ENCODE results near the gene UBE2J2.

DNA sequence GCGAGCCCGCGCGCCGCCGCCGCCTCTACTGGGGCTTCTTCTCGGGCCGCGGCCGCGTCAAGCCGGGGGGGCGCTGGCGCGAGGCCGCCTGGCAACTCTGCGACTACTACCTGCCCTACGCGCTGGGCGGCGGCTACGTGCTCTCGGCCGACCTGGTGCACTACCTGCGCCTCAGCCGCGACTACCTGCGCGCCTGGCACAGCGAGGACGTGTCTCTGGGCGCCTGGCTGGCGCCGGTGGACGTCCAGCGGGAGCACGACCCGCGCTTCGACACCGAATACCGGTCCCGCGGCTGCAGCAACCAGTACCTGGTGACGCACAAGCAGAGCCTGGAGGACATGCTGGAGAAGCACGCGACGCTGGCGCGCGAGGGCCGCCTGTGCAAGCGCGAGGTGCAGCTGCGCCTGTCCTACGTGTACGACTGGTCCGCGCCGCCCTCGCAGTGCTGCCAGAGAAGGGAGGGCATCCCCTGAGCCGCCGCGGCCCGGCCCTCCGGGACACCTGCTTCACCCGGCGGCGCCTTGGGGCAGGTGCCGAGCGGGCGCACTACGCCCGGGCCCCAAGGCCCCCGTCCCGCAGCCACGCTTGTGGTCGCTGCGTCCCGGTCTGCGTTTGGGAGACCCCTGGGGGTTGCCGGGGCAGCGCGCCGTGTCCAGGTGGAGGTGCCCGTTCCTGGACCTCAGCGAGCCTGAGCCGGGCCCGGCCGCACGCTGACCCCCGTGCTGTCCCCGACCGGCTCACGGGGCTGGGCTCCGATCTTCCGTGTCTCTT, 40.7 kb downstream of the UBE2J2 start:
- TF ChIP-seq, protein P1, sequence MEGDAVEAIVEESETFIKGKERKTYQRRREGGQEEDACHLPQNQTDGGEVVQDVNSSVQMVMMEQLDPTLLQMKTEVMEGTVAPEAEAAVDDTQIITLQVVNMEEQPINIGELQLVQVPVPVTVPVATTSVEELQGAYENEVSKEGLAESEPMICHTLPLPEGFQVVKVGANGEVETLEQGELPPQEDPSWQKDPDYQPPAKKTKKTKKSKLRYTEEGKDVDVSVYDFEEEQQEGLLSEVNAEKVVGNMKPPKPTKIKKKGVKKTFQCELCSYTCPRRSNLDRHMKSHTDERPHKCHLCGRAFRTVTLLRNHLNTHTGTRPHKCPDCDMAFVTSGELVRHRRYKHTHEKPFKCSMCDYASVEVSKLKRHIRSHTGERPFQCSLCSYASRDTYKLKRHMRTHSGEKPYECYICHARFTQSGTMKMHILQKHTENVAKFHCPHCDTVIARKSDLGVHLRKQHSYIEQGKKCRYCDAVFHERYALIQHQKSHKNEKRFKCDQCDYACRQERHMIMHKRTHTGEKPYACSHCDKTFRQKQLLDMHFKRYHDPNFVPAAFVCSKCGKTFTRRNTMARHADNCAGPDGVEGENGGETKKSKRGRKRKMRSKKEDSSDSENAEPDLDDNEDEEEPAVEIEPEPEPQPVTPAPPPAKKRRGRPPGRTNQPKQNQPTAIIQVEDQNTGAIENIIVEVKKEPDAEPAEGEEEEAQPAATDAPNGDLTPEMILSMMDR (IDR thresholded peaks at IDR 0.05) = no peak
- TF ChIP-seq POLR2A (IDR thresholded peaks at IDR 0.05) = no peak
